ENCODE data around the gene NDUFS7.

The NDUFS7 gene

DNA sequence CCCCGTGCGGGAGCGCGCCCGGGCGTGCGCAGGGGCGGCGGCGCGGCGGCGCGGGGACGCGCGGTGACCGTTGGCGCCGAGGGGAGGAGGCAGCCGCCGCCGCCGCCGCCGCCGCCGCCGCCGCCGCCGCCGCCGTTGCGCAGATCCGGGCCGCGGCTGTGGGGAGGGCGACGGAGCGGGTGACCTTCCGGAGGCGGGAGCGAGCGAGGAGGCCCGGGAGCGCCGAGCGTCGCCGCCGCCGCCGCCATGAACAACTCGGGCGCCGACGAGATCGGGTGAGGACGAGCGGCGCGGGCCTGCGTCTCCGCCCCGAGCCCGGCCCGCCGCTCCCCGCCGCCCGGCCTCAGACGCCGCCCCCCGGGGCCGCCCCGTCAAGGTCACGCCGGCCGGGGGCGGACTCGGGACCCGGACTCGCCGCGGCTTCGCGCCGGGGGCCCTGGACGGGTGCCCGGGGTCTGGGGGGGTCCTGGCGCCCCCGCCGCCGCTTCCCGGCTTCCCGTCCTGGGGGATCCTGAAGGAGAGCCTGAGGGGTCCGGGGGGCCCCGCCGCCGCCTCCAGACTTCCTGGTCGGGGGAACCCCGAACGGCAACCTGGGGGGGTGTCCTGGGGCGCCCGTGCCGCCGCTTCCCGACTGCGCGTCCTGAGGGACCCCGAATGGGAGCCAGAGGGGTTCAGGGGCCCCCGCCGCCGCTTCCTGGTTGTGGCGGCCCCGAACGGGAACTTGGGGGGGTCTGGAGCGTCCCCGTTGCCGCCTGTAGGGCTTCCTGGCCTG, 24.0 kb downstream of the NDUFS7 start, which contains the start of gene DAZAP1:
Gene DAZAP1, plus strand, starts transcription at position 59 of the 772 bp plus-strand sequence. Its CDS starts 188 bp downstream, at position 247.
- peak; percentile 83 for DNase-seq (ENCODE audit: low spot score)
- TF ChIP-seq, protein P1, sequence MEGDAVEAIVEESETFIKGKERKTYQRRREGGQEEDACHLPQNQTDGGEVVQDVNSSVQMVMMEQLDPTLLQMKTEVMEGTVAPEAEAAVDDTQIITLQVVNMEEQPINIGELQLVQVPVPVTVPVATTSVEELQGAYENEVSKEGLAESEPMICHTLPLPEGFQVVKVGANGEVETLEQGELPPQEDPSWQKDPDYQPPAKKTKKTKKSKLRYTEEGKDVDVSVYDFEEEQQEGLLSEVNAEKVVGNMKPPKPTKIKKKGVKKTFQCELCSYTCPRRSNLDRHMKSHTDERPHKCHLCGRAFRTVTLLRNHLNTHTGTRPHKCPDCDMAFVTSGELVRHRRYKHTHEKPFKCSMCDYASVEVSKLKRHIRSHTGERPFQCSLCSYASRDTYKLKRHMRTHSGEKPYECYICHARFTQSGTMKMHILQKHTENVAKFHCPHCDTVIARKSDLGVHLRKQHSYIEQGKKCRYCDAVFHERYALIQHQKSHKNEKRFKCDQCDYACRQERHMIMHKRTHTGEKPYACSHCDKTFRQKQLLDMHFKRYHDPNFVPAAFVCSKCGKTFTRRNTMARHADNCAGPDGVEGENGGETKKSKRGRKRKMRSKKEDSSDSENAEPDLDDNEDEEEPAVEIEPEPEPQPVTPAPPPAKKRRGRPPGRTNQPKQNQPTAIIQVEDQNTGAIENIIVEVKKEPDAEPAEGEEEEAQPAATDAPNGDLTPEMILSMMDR (IDR thresholded peaks at IDR 0.05; ENCODE audit: extremely low read depth, missing control alignments): no peak

DNA sequence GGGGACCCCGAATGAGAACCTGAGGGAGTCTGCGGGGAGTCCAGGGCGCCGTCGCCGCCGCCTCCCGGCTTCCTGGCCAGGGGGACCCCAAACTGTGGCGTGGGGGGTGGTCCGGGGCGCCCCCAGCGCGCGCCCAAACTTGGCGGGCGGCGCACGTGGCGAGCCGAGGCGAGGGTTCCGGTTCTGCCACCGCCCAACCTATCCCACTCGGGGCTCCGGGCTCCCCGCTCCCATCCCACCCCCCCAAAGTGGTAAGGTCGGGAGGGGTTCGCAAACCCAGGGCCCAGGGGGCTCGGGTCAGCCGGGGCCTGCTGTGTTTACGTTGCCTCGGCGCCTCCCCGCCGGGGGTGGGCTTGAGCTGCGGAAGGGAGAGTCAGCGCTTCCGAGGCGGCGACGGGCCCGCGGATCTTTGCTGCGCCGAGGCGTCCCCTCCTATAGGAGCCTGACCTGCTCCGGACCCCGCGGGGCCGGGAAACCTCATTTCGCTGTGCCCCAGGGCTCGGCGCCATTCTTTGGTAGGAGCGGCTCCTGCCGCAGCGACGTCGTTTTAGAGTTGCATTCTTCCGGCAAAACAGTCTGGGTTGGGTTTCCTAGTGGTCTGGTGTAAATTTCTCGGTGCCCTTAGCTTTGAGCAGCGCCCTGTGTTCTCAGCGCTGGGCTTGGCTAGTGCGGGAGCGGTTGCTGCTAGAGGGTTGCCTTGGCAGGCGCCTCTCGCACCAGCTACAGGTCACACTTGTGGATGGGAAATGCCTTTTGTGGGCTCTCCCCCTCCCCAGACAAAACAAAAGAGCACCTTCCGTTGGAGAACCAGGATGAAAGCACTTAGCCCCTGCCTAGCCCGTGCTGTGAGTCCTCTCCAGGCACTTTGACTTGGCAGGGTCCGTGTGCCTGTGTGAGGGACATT, 24.8 kb downstream of the NDUFS7 start:
- DNase-seq (ENCODE audit: low spot score): peak; percentile 68
- TF ChIP-seq, protein P1 (IDR thresholded peaks at IDR 0.05; ENCODE audit: extremely low read depth, missing control alignments): no peak

DNA sequence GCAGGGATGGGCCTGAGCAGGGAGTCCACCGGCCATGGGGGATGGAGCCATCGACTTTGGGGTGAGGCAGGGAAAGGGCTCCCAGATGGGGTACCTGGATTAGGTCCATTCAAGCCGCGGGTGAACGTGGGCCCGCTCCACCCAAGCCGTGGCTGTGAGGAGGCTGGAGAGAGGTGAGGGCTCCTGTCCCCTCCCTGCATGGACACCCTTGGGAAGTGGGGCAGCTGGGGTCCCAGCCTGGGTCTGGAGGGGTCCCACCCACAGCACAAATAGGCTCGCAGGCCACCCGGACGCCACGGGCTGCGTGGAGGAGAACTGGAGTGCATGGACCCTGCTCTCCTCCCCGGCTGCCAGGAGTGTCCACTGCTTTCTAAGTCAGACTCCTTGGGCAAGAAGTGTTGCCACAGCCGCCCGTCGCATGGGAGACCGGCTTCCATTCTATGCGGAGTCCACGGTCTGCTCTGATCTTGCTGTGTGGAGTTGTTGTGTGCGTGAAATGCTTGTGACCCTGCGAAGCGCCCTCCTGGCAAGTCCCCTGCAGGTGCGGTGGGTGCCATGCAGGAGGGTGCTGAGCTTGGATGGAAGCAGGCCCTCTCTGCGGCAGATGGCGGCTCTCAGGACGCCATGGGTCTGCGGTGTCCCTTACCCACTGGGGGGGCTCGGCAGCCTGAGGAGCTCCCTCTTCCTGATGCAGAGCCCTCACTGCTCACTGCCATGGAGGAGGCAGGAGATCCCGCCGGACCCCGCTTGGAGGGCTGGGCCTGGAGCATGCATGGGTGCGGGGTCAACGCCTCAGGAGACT, 25.7 kb downstream of the NDUFS7 start:
- DNase-seq (ENCODE audit: low spot score): no peak
- TF ChIP-seq, protein P1 (IDR thresholded peaks at IDR 0.05; ENCODE audit: extremely low read depth, missing control alignments): no peak

DNA sequence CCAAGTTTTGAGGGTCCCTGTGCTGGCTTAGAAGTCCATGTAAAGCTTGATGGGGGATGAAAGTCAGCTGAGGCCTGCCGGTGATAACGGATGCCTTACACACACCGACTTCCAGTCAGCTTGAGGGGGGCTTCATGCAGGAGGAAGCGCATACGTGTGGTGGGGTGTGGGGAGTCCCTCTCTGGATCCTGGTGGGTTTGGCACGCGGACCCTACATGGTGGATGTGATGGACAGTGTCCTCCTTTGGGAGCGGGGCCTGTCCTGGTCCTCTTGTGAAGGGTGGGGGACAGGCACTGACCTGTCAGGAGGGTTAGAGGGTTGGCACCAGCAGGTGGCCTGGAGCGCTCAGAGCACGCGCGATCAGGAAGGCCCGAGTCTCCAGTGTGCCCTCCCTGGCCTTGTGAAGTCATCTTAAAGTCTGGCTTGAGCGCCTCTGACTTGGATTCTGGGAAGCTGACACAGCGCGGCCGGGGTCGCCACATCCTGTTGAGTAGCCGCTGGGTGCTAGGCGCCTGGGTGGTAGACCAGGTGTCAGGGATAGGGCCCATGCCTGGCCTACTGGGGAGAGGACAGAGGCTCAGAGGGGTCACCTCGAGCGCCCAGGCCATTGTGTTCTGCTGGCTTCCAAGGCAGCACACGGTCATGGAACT, 26.6 kb downstream of the NDUFS7 start:
- no peak for DNase-seq (ENCODE audit: low spot score)
- TF ChIP-seq, protein P1 (IDR thresholded peaks at IDR 0.05; ENCODE audit: extremely low read depth, missing control alignments): no peak

GRCh38 chr19:1410789-1411188, 27.1 kb downstream of the NDUFS7 start:
- TF ChIP-seq, protein P1 (IDR thresholded peaks at IDR 0.05; ENCODE audit: extremely low read depth, missing control alignments): no peak
- no peak for DNase-seq (ENCODE audit: low spot score)

DNA sequence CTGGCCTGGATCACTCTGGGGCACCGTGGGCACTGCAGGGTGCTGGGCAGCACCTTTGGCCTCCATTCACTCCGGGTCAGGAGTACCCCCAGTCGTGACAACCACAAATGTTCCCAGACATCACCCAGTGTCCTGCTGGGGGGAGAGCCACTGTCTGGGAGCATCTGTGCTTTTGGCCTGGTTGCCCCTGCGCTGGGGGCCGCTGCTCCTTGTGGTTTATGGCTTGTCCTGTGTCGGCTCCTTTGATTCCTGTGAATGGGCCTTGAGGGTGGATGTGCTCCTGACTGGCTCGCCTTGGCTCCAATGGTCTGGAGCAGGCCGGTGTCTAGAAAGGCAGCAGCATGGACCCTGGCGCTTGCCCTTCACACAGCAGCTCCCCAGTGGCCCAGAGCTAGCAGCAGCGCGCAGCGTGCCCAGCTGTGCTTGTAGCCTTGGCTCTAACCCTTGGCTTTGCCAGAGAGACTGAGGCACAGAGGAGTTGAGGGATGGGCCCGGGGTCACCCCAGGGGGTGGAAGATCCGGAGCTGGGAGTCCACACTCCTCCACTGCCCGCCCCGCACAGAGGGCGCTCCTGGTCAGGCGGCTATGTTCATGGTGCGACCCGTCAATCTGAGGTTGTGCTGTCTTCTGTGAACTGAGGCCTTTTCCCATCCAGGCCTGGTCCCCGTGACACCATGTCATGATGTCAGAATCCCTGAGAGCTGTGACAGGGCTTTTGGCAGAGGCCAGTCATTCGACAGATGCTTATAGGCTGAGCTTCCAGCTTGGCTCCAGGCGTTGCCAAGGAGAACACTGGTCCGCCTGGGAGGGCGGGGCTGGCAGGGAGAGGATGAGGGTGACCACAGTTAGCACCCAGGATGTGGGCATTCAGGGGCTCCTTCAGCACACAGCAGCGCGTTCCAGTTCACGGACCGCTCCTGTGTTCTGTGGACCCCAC, 27.8 kb downstream of the NDUFS7 start:
- TF ChIP-seq, protein P1 (IDR thresholded peaks at IDR 0.05; ENCODE audit: extremely low read depth, missing control alignments): no peak
- no peak for DNase-seq (ENCODE audit: low spot score)
